Activated naive CD8-positive, alpha-beta T cell treated with anti-CD3 and anti-CD28 coated beads, Interleukin-2, amount 50 U/mL, for 16 hours (primary cell): ENCODE results near the gene GRIK4.
"Not testable (repeated sequence)": the region's sequence is repeated elsewhere in the genome, so short reads cannot be mapped to it uniquely, and the experiment has no call there.

Source experiments
- DNase-seq: peaks from one replicate; pipeline ENCODE4 v3.0.0-alpha.2; 2020; ENCODE audit warnings: low read depth, low spot score

The GRIK4 gene

GRCh38 chr11:120780239-120780638 lies 268.7 kb downstream of the GRIK4 start:
- no peak for DNase-seq

GRCh38 chr11:120781486-120782120 lies 270.1 kb downstream of the GRIK4 start:
- no peak for DNase-seq

GRCh38 chr11:120784566-120785251 lies 273.2 kb downstream of the GRIK4 start:
- no peak for DNase-seq

- no peak for DNase-seq
Measured at GRCh38 chr11:120785576-120785975, 274.0 kb downstream of the GRIK4 start.

GRCh38 chr11:120786206-120786735 lies 274.7 kb downstream of the GRIK4 start:
- no peak for DNase-seq

- not testable (repeated sequence) for DNase-seq
Measured at GRCh38 chr11:120787224-120787623, 275.7 kb downstream of the GRIK4 start.

- DNase-seq = no peak
Measured at GRCh38 chr11:120789391-120789790, 277.8 kb downstream of the GRIK4 start.

GRCh38 chr11:120792306-120792705 lies 280.8 kb downstream of the GRIK4 start:
- no peak for DNase-seq

- no peak for DNase-seq
Measured at GRCh38 chr11:120793150-120793549, 281.6 kb downstream of the GRIK4 start.

GRCh38 chr11:120793806-120794479 lies 282.4 kb downstream of the GRIK4 start:
- no peak for DNase-seq

GRCh38 chr11:120794748-120795147 lies 283.2 kb downstream of the GRIK4 start:
- DNase-seq = no peak

GRCh38 chr11:120795185-120795584 lies 283.6 kb downstream of the GRIK4 start:
- DNase-seq = no peak

GRCh38 chr11:120797143-120797542 lies 285.6 kb downstream of the GRIK4 start:
- DNase-seq = no peak

- no peak for DNase-seq
Measured at GRCh38 chr11:120798854-120799253, 287.3 kb downstream of the GRIK4 start.

- no peak for DNase-seq
Measured at GRCh38 chr11:120800206-120800605, 288.7 kb downstream of the GRIK4 start.

GRCh38 chr11:120801801-120802689 lies 290.5 kb downstream of the GRIK4 start:
- no peak for DNase-seq

- DNase-seq = no peak
Measured at GRCh38 chr11:120805960-120806555, 294.5 kb downstream of the GRIK4 start.

- no peak for DNase-seq
Measured at GRCh38 chr11:120807414-120808150, 296.0 kb downstream of the GRIK4 start.

- DNase-seq = no peak
Measured at GRCh38 chr11:120808616-120809050, 297.1 kb downstream of the GRIK4 start.

GRCh38 chr11:120810251-120810650 lies 298.7 kb downstream of the GRIK4 start:
- DNase-seq = no peak
